Vagina (tissue), 2 donors: Measurements from ENCODE around the gene TMSB10. TPM values are rescaled to one million over a fixed set of nuclear protein-coding genes. Genes with fewer than 3 reads are reported as not detected.

Experiments
- DNase-seq, 2 donors: peaks; one replicate each; pipeline ENCODE4 v3.0.0-alpha.2; 2017; ENCODE audit errors: extremely low spot score in 2 of 2
- H3K27ac ChIP-seq: fragments of 200-600 bp; sonication (generic); one replicate; pipeline ENCODE4 v1.5.1; 2019
- H3K27me3 ChIP-seq: fragments of 200-600 bp; sonication (generic); one replicate; pipeline ENCODE4 v1.5.1; 2019
- H3K36me3 ChIP-seq, 2 donors: fragments of 200-600 bp; sonication (generic); one replicate each; pipeline ENCODE4 v1.5.1; 2017 to 2019
- H3K4me1 ChIP-seq: fragments of 200-600 bp; sonication (generic); one replicate; pipeline ENCODE4 v1.5.1; 2019
- H3K4me3 ChIP-seq, 2 donors: fragments of 200-600 bp; sonication (generic); 1 replicate in 1 of 2; 2 replicates in 1 of 2; pipeline ENCODE4 v1.5.1; 2016 to 2019
- H3K9me3 ChIP-seq: fragments of 200-600 bp; sonication (generic); one replicate; pipeline ENCODE4 v1.5.1; 2019
- CTCF ChIP-seq, 3 experiments: fragments of 450-650 bp in 2 of 3; fragments of 200-600 bp in 1 of 3; sonication (generic) in 1 of 3; IDR thresholded peaks; one replicate each; pipeline ENCODE4 v1.5.1; 2017 to 2019; ENCODE audit warnings: antibody characterized with exemption in 3 of 3, mild to moderate bottlenecking in 2 of 3, moderate library complexity in 2 of 3
- POLR2A ChIP-seq, 2 donors: fragments of 450-650 bp; IDR thresholded peaks; one replicate each; pipeline ENCODE4 v1.6.1; 2017; ENCODE audit warnings: antibody characterized with exemption in 2 of 2, mild to moderate bottlenecking in 2 of 2, moderate library complexity in 2 of 2
- POLR2AphosphoS5 ChIP-seq, 2 donors: sonication (generic); formaldehyde crosslinking; IDR thresholded peaks; one replicate each; pipeline ENCODE4 v1.9.0; 2017; ENCODE audit warnings: antibody characterized with exemption in 2 of 2, mild to moderate bottlenecking in 2 of 2, low read depth in 1 of 2; ENCODE audit not compliant: insufficient read depth in 1 of 2
- intact Hi-C: fragments of 100-400 bp; cut with DNase I; formaldehyde crosslinking; loops from one replicate; pipeline ENCODE4 v1.15.1; 2023
- total RNA-seq: library from RNA; depleted of rRNA; stranded (reverse); fragments of >200 nt; gene quantifications from one replicate; pipeline ENCODE4 v1.2.3, GENCODE V29; 2016

Gene TMSB10
- total RNA-seq, 1 donor from 2014 or later, result 2,211 TPM

- intact Hi-C loops, result loop anchor here (10.0 kb wide), 1 partner anchor 392 kb away; no protein-coding TSS in a partner anchor
- Histone ChIP-seq H3K4me3 (no peak overlapping the region), H3K27me3 (no peaks in the 10 kb centered on the region), H3K27ac (no peak overlapping the region), H3K4me1 (peaks cover 23% of the 10 kb centered on the region), H3K36me3 (peaks cover 0 to 5% of the 10 kb centered on the region in 2 donors), H3K9me3 (no peaks in the 10 kb centered on the region)
- DNase-seq, result peak in 1 of 2 donors; percentile 52
- TF ChIP-seq POLR2A (IDR thresholded peaks at IDR 0.05) (no peak), CTCF (IDR thresholded peaks at IDR 0.05) (no peak), POLR2AphosphoS5 (IDR thresholded peaks at IDR 0.05; ENCODE audit: insufficient read depth in 1 of 2, low read depth in 1 of 2) (no peak)
Measured at GRCh38 chr2:84902526-84902925, 2.9 kb upstream of the TMSB10 start.

GRCh38 chr2:84904151-84904550 is 1.3 kb upstream of the TMSB10 start:
- DNase-seq, result peak in 1 of 2 donors; percentile 81
- Histone ChIP-seq H3K9me3 (no peaks in the 10 kb centered on the region), H3K27ac (peak overlapping the region; percentile 92), H3K27me3 (no peaks in the 10 kb centered on the region), H3K36me3 (peaks cover 0 to 5% of the 10 kb centered on the region in 2 donors), H3K4me3 (peak overlapping the region in 1 of 2 donors; percentile 82), H3K4me1 (peaks cover 19% of the 10 kb centered on the region)
- TF ChIP-seq CTCF (IDR thresholded peaks at IDR 0.05) (no peak), POLR2A (IDR thresholded peaks at IDR 0.05) (no peak), POLR2AphosphoS5 (IDR thresholded peaks at IDR 0.05; ENCODE audit: insufficient read depth in 1 of 2, low read depth in 1 of 2) (no peak)
- intact Hi-C loops, result loop anchor here (10.0 kb wide), 1 partner anchor 391 kb away; no protein-coding TSS in a partner anchor

GRCh38 chr2:84904717-84905174 is 710 bp upstream of the TMSB10 start:
- Histone ChIP-seq H3K27ac (peak overlapping the region; percentile 92), H3K4me1 (peaks cover 19% of the 10 kb centered on the region), H3K4me3 (peak overlapping the region; percentile 82 to 84), H3K36me3 (peaks cover 0 to 5% of the 10 kb centered on the region in 2 donors), H3K27me3 (no peaks in the 10 kb centered on the region), H3K9me3 (no peaks in the 10 kb centered on the region)
- peak in 1 of 2 donors; percentile 91 for DNase-seq
- peak; percentile 24 to 37 for TF ChIP-seq POLR2AphosphoS5 (IDR thresholded peaks at IDR 0.05; ENCODE audit: insufficient read depth in 1 of 2, low read depth in 1 of 2)
- no peak for TF ChIP-seq CTCF (IDR thresholded peaks at IDR 0.05)
- peak in 1 of 2 donors; percentile 45 for TF ChIP-seq POLR2A (IDR thresholded peaks at IDR 0.05)
- intact Hi-C loops, result loop anchor here (10.0 kb wide), 1 partner anchor 390 kb away; no protein-coding TSS in a partner anchor

- Histone ChIP-seq H3K27ac (peak overlapping the region; percentile 92), H3K27me3 (no peaks in the 10 kb centered on the region), H3K4me1 (peaks cover 19% of the 10 kb centered on the region), H3K4me3 (peak overlapping the region; percentile 82 to 84), H3K36me3 (peaks cover 0 to 5% of the 10 kb centered on the region in 2 donors), H3K9me3 (no peaks in the 10 kb centered on the region)
- DNase-seq, result peak in 1 of 2 donors; percentile 87
- intact Hi-C loops, result loop anchor here (10.0 kb wide), 1 partner anchor 388 kb away; no protein-coding TSS in a partner anchor
- no peak for TF ChIP-seq CTCF (IDR thresholded peaks at IDR 0.05)
- no peak for TF ChIP-seq POLR2AphosphoS5 (IDR thresholded peaks at IDR 0.05; ENCODE audit: insufficient read depth in 1 of 2, low read depth in 1 of 2)
- no peak for TF ChIP-seq POLR2A (IDR thresholded peaks at IDR 0.05)
Measured at GRCh38 chr2:84906108-84906899, 848 bp downstream of the TMSB10 start.
